Activated T-cell treated with anti-CD3 and anti-CD28 coated beads for 1 hour (primary cell): Measurements from ENCODE around the gene C1orf159.
"Not testable (repeated sequence)": the region's sequence is repeated elsewhere in the genome, so short reads cannot be mapped to it uniquely, and the experiment has no call there.

Source experiments
- DNase-seq: peaks from one replicate; pipeline ENCODE4 v3.0.0-alpha.2; 2020; ENCODE audit warnings: low read depth

The C1orf159 gene

GRCh38 chr1:1067284-1067859 is 48.5 kb downstream of the C1orf159 start:
- no peak for DNase-seq

DNA sequence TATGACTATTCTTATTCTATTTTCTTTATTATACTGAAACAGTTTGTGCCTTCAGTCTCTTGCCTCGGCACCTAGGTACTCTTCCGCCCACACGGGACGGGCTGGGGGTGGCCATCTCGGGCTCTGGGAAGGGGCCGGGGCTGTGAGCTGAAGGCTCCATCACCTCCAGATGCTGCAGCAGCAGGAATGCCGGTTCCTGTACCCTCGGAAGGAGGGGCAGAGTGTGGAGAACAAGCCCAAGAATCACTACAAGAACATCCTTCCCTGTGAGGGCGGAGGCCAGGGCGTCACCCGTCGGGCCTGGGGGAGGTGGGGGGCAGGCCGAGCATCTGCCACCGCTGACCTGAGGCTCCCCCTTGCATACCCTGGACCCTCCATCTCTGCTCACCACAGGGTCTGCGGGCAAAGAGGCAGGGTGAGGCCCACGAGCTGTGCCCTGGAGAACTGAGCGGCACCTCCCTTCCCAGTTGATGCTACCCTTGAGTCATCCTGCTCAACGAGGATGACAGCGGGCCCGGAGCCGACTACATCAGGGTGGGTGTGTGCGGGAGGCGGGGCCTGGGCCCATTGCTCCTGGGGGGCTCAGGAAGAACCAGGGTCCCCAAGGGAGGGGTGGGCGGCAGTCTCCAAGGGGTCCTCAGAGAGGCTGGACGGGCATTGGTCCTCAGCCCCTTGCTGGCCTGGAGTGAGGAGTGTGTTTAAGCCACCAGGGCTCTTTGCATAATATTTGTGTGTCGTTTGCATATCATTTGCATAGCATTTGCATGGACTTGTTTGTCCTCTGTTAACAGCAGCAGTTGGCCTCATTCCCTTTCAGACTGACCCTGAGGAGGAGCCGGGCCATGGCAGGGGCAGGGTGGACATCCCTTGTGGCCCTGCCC is 49.2 kb downstream of the C1orf159 start:
- DNase-seq = no peak

- not testable (repeated sequence) for DNase-seq
Measured at GRCh38 chr1:1065940-1066304, 50.0 kb downstream of the C1orf159 start.

- DNase-seq = no peak
Measured at GRCh38 chr1:1065265-1065939, 50.5 kb downstream of the C1orf159 start.

DNA sequence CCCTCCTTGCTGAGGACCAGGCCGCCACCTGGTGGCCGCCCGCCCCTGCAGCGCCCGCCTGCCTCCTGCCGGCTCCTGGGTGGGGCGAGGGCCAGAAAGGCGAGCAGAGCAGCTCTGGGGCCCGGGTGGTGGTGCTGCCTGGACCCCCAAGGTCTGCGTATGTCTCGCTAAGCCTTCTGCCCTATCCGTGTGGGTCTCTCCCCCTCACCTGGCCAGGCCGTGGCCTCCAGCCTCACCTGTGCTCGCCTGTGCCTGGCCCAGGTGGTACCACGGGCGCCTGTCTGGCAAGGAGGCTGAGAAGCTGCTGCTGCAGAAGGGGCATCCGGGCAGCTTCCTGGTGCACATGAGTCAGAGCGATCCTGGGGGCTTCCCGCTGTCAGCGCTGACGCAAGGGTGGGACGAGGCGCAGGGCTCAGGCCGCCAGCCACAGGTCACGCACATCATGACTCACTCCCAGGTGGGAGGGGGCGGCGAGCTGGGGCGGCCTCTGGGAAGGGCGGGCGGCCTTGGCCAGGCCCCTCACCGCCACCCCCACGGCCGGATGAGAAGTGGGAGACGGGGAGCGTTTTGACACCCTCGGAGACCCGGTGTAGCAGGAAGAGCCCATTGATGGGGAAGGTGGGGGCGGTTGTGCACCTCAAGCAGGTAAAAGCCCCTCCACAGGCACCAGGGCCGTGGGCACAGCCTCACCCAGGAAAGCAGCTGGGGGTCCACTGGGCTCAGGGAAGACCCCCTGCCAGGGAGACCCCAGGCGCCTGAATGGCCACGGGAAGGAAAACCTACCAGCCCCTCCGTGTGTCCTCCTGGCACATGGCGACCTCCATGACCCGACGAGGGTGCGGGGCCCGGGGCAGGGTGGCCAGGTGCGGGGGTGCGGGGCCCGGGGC is 51.7 kb downstream of the C1orf159 start:
- DNase-seq = peak; percentile 66

- no peak for DNase-seq
Measured at GRCh38 chr1:1063261-1063944, 52.5 kb downstream of the C1orf159 start.

GRCh38 chr1:1062348-1063163 is 53.3 kb downstream of the C1orf159 start:
- DNase-seq = no peak

DNA sequence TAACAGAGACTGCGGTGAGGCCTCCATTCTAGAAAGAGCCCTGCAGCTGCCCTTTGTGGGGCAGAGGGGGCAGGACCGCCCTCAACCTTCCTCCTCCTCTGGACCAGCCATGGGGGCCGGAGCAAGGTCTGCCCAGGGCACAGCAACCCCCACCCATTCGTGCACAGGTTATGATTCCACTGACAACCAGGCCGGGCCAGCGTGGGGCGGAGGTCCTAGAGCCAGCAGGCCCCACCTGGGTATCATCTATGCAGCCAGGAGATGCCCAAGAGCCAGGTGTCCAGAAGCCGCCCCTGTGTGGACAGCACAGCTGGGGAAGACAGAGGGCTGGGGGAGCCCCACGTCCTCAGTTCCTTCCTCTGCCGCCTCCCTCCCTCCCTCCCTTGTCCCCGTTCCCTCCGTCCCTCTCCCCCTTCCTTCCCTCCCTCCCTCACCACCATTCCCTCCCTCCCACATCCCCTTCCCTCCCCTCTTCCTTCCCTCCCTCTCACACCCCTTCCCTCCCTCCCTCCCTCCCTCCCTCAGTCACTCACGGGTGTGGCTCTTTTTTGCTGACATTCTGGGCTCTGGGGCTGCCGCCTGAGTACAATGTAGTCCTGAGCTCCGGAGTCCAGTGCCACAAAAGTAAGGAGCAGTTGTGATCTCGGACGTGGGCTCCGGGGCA is 54.1 kb downstream of the C1orf159 start:
- DNase-seq = no peak

- DNase-seq = no peak
Measured at GRCh38 chr1:1060281-1061000, 55.4 kb downstream of the C1orf159 start.

GRCh38 chr1:1059494-1060280 is 56.2 kb downstream of the C1orf159 start:
- DNase-seq = peak; percentile 90

DNA sequence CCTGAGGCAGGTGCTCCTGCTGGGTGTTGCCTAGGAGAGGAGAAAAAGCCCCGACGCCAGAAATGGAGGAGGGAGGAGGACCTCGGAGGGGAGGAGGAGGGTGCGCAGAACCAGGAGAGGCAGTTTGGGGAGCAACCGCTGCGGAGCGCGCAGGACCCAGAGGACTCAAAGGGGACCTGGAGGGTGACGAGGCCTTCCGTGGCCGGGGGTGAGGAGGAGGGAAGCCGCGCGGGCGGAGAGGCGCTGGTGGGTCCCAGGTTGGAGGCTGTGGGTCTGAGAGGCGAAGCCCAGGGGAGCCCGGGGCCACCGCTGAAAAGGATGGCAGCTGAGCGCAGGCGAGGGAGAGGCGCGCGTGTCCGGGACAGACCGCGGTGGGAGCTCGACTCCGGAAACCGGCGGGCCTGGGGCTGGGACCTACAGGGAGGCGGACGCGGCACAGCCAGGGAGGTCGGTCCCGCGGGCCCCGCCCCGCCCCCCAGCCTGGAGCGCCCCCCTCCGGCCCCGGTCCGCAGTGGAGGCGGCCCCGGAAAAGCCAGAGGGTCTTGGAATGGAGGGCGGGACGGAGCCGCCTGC is 56.9 kb downstream of the C1orf159 start:
- no peak for DNase-seq

DNA sequence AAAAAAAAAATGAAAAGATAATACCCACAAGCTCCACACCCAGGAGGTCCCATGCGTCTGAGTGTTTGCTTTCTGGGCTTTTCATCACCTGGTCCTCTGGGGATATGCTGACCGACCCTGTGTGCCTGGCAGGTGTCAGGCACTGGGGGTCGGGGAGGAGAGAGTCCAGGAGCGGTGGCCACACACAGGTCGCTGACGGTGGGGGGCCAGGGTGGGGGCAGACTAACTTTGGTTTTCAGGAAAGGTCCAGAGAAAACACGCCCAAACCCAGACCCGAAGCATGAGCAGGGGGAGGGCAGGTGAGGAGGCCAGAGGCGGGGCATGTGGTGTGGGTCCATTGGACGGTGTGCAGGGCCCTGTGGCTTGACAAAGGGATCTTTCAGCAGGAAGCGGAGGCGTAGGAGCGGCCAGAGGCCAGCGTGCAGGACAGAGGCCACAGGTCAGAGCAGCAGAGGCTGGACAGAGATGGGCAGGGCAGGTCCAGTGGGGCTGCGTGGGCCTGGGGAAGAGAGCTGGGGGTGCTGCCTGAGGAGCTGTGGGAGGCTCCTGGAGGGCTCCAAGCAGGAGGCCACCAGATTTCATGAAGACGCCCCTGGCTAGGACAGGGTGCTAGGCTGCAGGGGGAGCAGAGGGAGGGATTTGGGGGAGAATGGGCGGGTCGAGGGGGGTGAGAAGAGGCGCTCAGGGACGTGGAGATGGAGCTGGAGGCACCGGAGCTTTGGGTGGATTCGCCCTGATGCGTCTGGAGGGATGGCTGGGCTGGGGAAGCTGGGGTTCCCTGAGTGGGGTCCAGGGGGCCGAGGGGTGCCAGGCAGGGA is 57.6 kb downstream of the C1orf159 start:
- DNase-seq = no peak

DNA sequence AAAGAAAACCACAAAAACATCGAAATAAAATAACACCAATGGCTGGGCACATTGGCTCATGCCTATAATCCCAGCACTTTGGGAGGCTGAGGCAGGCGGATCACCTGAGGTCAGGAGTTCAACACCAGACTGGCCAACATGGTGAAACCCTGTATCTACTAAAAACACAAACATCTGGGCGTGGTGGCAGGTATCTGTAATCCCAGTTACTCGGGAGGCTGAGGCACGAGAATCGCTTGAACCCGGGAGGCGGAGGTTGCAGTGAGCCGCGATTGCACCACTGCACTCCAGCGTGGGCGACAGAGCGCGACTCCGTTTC is 58.2 kb downstream of the C1orf159 start:
- DNase-seq = not testable (repeated sequence)

DNA sequence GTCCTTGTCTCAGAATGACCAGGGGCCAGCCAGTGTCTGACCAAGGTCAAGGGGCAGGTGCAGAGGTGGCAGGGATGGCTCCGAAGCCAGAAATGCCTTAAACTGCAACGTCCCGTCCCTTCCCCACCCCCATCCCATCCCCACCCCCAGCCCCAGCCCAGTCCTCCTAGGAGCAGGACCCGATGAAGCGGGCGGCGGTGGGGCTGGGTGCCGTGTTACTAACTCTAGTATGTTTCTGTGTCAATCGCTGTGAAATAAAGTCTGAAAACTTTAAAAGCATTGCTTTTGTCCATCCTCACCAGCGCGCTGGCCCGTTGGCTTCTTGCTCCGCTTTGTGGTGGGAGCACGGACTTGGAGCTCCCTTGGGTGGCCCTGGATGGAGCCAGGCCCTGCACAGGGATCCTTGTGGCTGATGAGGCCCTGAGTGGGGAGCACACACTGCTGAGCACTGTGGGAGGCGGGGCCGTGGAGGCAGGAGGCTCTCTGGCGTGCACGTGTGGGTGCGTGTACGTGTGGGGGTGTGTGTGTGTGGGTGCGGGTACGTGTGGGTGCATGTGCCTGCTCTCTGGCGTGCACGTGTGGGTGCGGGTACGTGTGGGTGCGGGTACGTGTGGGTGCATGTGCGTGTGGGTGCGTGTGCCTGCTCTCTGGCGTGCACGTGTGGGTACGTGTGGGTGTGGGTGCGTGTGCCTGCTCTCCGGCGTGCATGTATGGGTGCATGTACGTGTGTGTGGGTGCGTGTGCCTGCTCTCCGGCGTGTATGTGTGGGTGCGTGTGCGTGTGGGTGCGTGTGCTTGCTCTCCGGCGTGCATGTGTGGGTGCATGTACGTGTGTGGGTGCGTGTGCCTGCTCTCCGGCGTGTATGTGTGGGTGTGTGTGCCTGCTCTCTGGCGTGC is 59.8 kb downstream of the C1orf159 start:
- no peak for DNase-seq

DNA sequence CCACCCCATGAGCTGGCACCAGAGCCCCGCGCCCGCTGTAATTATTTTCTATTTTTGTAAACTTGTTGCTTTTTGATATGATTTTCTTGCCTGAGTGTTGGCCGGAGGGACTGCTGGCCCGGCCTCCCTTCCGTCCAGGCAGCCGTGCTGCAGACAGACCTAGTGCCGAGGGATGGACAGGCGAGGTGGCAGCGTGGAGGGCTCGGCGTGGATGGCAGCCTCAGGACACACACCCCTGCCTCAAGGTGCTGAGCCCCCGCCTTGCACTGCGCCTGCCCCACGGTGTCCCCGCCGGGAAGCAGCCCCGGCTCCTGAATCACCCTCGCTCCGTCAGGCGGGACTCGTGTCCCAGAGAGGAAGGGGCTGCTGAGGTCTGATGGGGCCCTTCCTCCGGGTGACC is 60.9 kb downstream of the C1orf159 start:
- no peak for DNase-seq

DNA sequence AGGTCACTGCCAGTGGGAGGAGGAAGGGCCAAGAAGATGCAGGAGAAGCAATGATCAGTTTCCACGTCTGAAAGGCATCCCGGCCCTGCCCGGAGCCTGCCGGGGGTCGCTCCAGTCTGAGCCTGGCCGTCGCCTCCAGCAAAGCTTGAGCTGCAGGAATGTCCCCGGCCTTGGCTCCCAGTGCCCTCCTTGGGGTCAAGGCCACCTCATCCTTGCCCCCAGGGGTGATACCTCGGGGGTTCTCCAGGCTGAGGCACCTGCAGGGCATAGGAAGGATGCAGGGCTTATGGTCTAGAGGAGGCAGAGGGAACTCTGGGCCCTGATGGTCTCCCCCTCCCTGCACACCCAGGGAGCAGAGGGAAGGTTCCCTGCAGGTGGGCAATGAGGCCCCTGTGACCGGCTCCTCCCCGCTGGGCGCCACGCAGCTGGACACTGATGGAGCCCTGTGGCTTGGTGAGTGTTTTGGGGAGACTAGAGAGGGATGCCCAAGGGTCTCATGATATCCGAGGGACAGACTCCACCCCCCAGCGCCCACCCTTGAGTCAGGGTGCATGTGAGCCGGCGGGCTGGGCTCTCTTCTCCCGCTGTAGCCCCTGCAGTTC is 61.7 kb downstream of the C1orf159 start:
- no peak for DNase-seq
